Neural progenitor cell (in vitro differentiated cells): ENCODE results near the gene PROSER2. TPM values are rescaled to one million over a fixed set of nuclear protein-coding genes. Genes with fewer than 3 reads are reported as not detected.

Experiments
- DNase-seq: peaks from one replicate; pipeline ENCODE4 v3.0.0-alpha.2; 2016; ENCODE audit warnings: low spot score
- H2AFZ ChIP-seq: fragments of 200-600 bp; sonication (generic); replicated peaks from 2 replicates; pipeline ENCODE4 v1.6.1; 2016; ENCODE audit warnings: antibody characterized with exemption
- H3F3A ChIP-seq: fragments of 200-600 bp; sonication (generic); 2 replicates; pipeline ENCODE4 v1.6.1; 2016; ENCODE audit warnings: antibody characterized with exemption, low read depth
- H3K27ac ChIP-seq: fragments of 200-600 bp; sonication (generic); 2 replicates; pipeline ENCODE4 v1.5.1; 2016; ENCODE audit warnings: mild to moderate bottlenecking
- H3K27me3 ChIP-seq: fragments of 200-600 bp; sonication (generic); 2 replicates; pipeline ENCODE4 v1.6.1; 2016; ENCODE audit warnings: mild to moderate bottlenecking, moderate library complexity
- H3K36me3 ChIP-seq: fragments of 200-600 bp; sonication (generic); 2 replicates; pipeline ENCODE4 v1.5.1; 2016
- H3K4me1 ChIP-seq: fragments of 200-600 bp; sonication (generic); 2 replicates; pipeline ENCODE4 v1.6.1; 2016; ENCODE audit warnings: mixed run types
- H3K4me2 ChIP-seq: fragments of 200-600 bp; sonication (generic); 2 replicates; pipeline ENCODE4 v1.6.1; 2016
- H3K4me3 ChIP-seq: fragments of 200-600 bp; sonication (generic); 2 replicates; pipeline ENCODE4 v1.5.1; 2016
- H3K79me2 ChIP-seq: fragments of 200-600 bp; sonication (generic); 2 replicates; pipeline ENCODE4 v1.6.1; 2016; ENCODE audit warnings: low read depth
- H3K9ac ChIP-seq: fragments of 200-600 bp; sonication (generic); 2 replicates; pipeline ENCODE4 v1.6.1; 2016
- H3K9me3 ChIP-seq: fragments of 200-600 bp; sonication (generic); 2 replicates; pipeline ENCODE4 v1.5.1; 2016; ENCODE audit warnings: low read depth
- H4K20me1 ChIP-seq: fragments of 200-600 bp; sonication (generic); 2 replicates; pipeline ENCODE4 v1.6.1; 2016; ENCODE audit warnings: low read depth
- H3K27ac Mint-ChIP-seq: 3 replicates; pipeline ENCODE4 v1.8.0; 2021; ENCODE audit warnings: mixed read lengths
- H3K27me3 Mint-ChIP-seq: 2 replicates; pipeline ENCODE4 v1.8.0; 2022; ENCODE audit warnings: low read depth, mild to moderate bottlenecking, inconsistent platforms, moderate library complexity, mixed read lengths; ENCODE audit not compliant: insufficient read depth
- H3K36me3 Mint-ChIP-seq: 3 replicates; pipeline ENCODE4 v1.8.0; 2021; ENCODE audit warnings: mixed read lengths
- H3K4me1 Mint-ChIP-seq: 3 replicates; pipeline ENCODE4 v1.8.0; 2021; ENCODE audit warnings: mixed read lengths
- H3K4me3 Mint-ChIP-seq: 3 replicates; pipeline ENCODE4 v1.8.0; 2021; ENCODE audit warnings: mild to moderate bottlenecking, moderate library complexity, mixed read lengths
- H3K9me3 Mint-ChIP-seq: 3 replicates; pipeline ENCODE4 v1.8.0; 2020; ENCODE audit warnings: mixed read lengths
- EZH2 ChIP-seq: fragments of 200-600 bp; sonication (generic); IDR thresholded peaks from 2 replicates; pipeline ENCODE4 v1.6.1; 2017; ENCODE audit warnings: antibody characterized with exemption, mild to moderate bottlenecking, moderate library complexity
- EZH2phosphoT487 ChIP-seq: fragments of 200-600 bp; sonication (generic); IDR thresholded peaks from 2 replicates; pipeline ENCODE4 v1.6.1; 2017; ENCODE audit warnings: antibody characterized with exemption
- total RNA-seq: library from RNA; depleted of rRNA; stranded (reverse); fragments of >200 nt; gene quantifications from 2 replicates; pipeline ENCODE4 v1.2.3, GENCODE V29; 2015; ENCODE audit warnings: low replicate concordance
- TF ChIP-seq, protein P1 (sequence below): fragments of 200-600 bp; sonication (generic); IDR thresholded peaks from 2 replicates; pipeline ENCODE4 v1.5.1; 2017; ENCODE audit warnings: antibody characterized with exemption, mild to moderate bottlenecking

Gene PROSER2
- total RNA-seq, 1 donor from 2014 or later, result 2.3 TPM

DNA sequence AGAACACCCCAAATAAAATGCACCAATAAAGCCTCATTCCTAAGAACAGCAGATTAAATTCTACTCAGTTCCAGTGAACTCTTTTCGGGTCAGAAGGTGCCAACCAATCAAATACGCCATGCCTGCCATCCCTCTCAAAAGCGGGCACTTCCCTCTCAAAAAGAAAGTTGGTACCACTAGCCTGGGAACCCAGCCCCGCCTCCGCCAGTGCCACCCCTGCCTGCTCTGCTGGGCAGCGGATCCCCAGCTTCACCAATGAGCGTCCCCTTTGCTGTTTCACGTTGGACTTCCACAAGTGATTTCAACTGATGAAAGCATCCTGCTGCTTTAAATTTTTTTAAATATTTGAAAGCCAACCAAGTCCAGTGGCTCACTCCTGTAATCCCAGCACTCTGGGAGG lies 33.2 kb upstream of the PROSER2 start:
- Mint-ChIP-seq H3K36me3 (no peaks in the 10 kb centered on the region), H3K9me3 (peaks cover 11% of the 10 kb centered on the region), H3K4me1 (no peaks in the 10 kb centered on the region), H3K4me3 (no peak overlapping the region), H3K27me3 (no peaks in the 10 kb centered on the region), H3K27ac (no peak overlapping the region)
- no peak for TF ChIP-seq EZH2phosphoT487
- TF ChIP-seq, protein P1, sequence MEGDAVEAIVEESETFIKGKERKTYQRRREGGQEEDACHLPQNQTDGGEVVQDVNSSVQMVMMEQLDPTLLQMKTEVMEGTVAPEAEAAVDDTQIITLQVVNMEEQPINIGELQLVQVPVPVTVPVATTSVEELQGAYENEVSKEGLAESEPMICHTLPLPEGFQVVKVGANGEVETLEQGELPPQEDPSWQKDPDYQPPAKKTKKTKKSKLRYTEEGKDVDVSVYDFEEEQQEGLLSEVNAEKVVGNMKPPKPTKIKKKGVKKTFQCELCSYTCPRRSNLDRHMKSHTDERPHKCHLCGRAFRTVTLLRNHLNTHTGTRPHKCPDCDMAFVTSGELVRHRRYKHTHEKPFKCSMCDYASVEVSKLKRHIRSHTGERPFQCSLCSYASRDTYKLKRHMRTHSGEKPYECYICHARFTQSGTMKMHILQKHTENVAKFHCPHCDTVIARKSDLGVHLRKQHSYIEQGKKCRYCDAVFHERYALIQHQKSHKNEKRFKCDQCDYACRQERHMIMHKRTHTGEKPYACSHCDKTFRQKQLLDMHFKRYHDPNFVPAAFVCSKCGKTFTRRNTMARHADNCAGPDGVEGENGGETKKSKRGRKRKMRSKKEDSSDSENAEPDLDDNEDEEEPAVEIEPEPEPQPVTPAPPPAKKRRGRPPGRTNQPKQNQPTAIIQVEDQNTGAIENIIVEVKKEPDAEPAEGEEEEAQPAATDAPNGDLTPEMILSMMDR, result no peak
- no peak for TF ChIP-seq EZH2
- Histone ChIP-seq H3F3A (no peaks in the 10 kb centered on the region), H3K36me3 (no peaks in the 10 kb centered on the region), H3K27ac (no peak overlapping the region), H3K4me3 (no peak overlapping the region), H3K27me3 (no peaks in the 10 kb centered on the region), H3K79me2 (no peaks in the 10 kb centered on the region), H2AFZ (no peak overlapping the region), H3K4me2 (no peak overlapping the region), H4K20me1 (no peaks in the 10 kb centered on the region), H3K4me1 (no peaks in the 10 kb centered on the region), H3K9ac (no peak overlapping the region), H3K9me3 (no peaks in the 10 kb centered on the region)
- DNase-seq, result no peak

DNA sequence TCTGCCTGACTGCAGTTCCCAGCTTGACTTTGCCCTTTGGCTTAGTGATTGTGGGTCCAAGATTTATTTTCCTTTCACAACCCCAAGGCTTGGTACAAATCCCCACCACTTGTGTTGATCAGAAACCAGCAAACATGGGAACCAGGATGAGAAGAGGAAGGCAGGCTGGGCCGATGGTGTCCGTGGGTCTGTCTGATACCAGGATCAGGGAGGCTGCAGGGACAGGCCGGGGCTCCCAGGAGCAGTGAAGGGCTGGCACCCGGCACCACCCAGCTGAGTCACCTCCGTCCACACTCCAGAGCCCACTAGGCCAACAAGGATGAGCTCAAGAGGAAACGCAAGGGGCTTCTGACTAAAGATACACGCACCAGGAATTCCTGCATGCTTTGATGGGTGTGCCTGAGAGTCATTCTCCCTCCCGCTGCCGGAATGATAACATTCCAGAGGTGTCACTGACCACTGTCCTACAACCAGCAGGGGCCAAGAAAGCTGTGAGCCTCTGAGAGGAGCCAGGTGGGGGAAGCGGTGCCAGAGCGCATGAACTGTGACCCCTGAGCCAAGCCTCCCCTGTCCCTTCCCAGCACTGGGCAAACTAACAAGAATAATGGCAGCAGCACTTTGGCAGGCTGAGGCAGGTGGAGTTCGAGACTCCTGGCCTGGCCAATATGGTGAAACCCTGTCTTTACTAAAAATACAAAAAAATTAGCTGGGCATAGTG lies 29.2 kb upstream of the PROSER2 start:
- peaks cover 18% of the 10 kb centered on the region for H3F3A ChIP-seq
- H3K4me2 ChIP-seq, result no peak overlapping the region

DNA sequence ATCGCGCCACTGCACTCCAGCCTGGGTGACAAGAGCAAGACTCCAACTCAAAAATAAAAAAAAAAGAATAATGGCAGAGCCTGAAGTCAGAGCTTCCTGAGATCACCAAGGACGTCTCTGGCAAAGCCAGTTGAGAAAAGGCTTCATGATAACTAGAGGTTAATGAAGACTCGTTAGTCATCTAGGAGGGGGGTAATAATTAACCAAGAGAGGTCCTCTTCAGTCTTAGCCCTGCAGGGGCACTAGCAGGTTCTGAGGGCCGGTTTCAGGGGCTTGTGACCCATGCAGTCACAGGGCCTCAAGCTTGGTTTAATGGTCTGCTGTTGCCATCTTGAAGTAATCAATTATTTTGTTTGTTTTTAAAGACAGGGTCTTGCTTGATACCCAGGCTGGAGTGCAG lies 28.6 kb upstream of the PROSER2 start:
- no peaks in the 10 kb centered on the region for H3K79me2 ChIP-seq
- H3K36me3 ChIP-seq, result no peaks in the 10 kb centered on the region
- Mint-ChIP-seq H3K27me3 (peaks cover 4% of the 10 kb centered on the region), H3K4me1 (peaks cover 21% of the 10 kb centered on the region), H3K36me3 (no peaks in the 10 kb centered on the region), H3K27ac (no peak overlapping the region), H3K9me3 (peaks cover 17% of the 10 kb centered on the region), H3K4me3 (no peak overlapping the region)
- DNase-seq, result no peak
- no peaks in the 10 kb centered on the region for H4K20me1 ChIP-seq
- H3K9me3 ChIP-seq, result no peaks in the 10 kb centered on the region
- H3F3A ChIP-seq, result peaks cover 25% of the 10 kb centered on the region
- no peak overlapping the region for H3K27ac ChIP-seq
- H3K4me1 ChIP-seq, result peaks cover 8% of the 10 kb centered on the region
- H2AFZ ChIP-seq, result no peak overlapping the region
- no peaks in the 10 kb centered on the region for H3K27me3 ChIP-seq
- no peak overlapping the region for H3K9ac ChIP-seq
- TF ChIP-seq EZH2, result no peak
- TF ChIP-seq EZH2phosphoT487, result no peak
- TF ChIP-seq, protein P1, result no peak
- H3K4me2 ChIP-seq, result no peak overlapping the region
- H3K4me3 ChIP-seq, result no peak overlapping the region

More for the DNA sequence above, 29.2 kb upstream of the PROSER2 start:
- Mint-ChIP-seq H3K4me3 (no peak overlapping the region), H3K9me3 (peaks cover 17% of the 10 kb centered on the region), H3K36me3 (no peaks in the 10 kb centered on the region), H3K27me3 (peaks cover 4% of the 10 kb centered on the region), H3K27ac (no peak overlapping the region), H3K4me1 (peaks cover 18% of the 10 kb centered on the region)
- Histone ChIP-seq H3K4me3 (no peak overlapping the region), H3K36me3 (no peaks in the 10 kb centered on the region), H3K9me3 (no peaks in the 10 kb centered on the region), H2AFZ (no peak overlapping the region), H3K4me1 (peaks cover 5% of the 10 kb centered on the region), H3K9ac (no peak overlapping the region), H3K79me2 (no peaks in the 10 kb centered on the region), H3K27ac (no peak overlapping the region), H3K27me3 (no peaks in the 10 kb centered on the region), H4K20me1 (no peaks in the 10 kb centered on the region)
- TF ChIP-seq, protein P1, result no peak
- TF ChIP-seq EZH2phosphoT487, result no peak
- no peak for DNase-seq
